SJSA1 (cell line): ENCODE results near the gene RIBC1. TPM values are rescaled to one million over a fixed set of nuclear protein-coding genes. Genes with fewer than 3 reads are reported as not detected.
A peak's percentile ranks its signal among the peaks of the same experiment; 100 is the strongest.
"Not testable (repeated sequence)": the region's sequence is repeated elsewhere in the genome, so short reads cannot be mapped to it uniquely, and the experiment has no call there.

ENCODE experiments used
- DNase-seq, 2 experiments: peaks; one replicate each; pipeline ENCODE4 v3.0.0-alpha.2; 2015 to 2020; ENCODE audit warnings: low spot score in 2 of 2, low read depth in 1 of 2
- H3K27ac ChIP-seq: fragments of 250-450 bp; sonication (Bioruptor Pico); 2 replicates; pipeline ENCODE4 v1.5.1; 2020; ENCODE audit warnings: mild to moderate bottlenecking, moderate library complexity
- H3K27me3 ChIP-seq: fragments of 250-450 bp; sonication (Bioruptor Pico); replicated peaks from 2 replicates; pipeline ENCODE4 v1.5.1; 2020; ENCODE audit warnings: mild to moderate bottlenecking, moderate library complexity
- H3K36me3 ChIP-seq: fragments of 250-450 bp; sonication (Bioruptor Pico); 2 replicates; pipeline ENCODE4 v1.5.1; 2020; ENCODE audit warnings: mild to moderate bottlenecking
- H3K4me1 ChIP-seq: fragments of 250-450 bp; sonication (Bioruptor Pico); replicated peaks from 2 replicates; pipeline ENCODE4 v1.6.1; 2021; ENCODE audit warnings: mild to moderate bottlenecking
- H3K4me3 ChIP-seq: fragments of 250-450 bp; sonication (Bioruptor Pico); 2 replicates; pipeline ENCODE4 v1.5.1; 2020; ENCODE audit warnings: mild to moderate bottlenecking
- H3K9me3 ChIP-seq: fragments of 250-450 bp; sonication (Bioruptor Pico); replicated peaks from 2 replicates; pipeline ENCODE4 v1.5.1; 2020; ENCODE audit warnings: mild to moderate bottlenecking
- total RNA-seq: library from RNA; depleted of rRNA; stranded (reverse); fragments of >200 nt; shearing (Covaris generic); gene quantifications from 2 replicates; pipeline ENCODE4 v1.2.3, GENCODE V29; 2014

RIBC1 gene
- total RNA-seq, 1 experiment from 2014 or later, result 0.39 TPM

DNA sequence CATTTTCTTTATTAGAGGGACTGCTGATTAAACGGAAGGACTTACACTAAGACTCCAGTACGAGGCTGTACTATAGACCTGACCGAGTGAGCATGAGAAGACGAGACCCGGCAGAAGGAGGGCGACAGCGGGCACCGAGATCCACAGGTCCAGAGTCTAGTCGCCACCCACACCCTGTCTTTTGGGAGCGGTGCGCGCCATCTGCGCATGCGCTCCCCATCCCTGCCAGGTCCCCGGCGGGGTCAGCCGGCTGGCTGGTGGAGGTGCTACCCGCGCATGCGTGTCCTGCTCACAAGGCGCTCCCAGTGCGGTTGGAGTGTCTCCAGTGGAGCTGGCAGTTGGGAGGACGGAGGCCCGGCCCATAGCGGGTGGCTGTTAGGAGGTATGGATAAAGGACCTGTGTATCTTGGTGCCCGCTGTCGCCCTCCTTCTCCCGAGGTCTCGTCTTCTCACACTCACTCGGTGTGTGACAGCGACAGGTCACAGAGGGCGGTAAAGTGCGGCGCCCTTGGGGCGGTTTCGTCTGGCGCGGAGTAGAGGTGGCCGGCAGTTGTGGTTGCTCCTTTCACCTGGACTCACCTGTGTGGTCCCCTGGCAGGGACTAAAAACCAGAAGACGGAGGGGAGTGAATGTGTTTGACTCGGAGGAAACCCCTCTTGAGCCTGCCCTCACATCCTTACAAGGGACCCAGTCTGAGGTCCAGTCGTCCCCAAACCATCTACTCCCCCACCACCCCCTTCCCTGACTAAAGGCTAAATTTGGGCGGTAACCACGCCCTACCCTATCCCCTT lies 19.1 kb downstream of the RIBC1 start:
- H3K27me3 ChIP-seq, result no peaks in the 10 kb centered on the region
- no peaks in the 10 kb centered on the region for H3K36me3 ChIP-seq
- peaks cover 10% of the 10 kb centered on the region for H3K4me1 ChIP-seq
- H3K27ac ChIP-seq, result no peak overlapping the region
- peak; percentile 46 to 76 for DNase-seq
- H3K9me3 ChIP-seq, result no peaks in the 10 kb centered on the region
- H3K4me3 ChIP-seq, result peak overlapping the region; percentile 27

GRCh38 chrX:53442322-53442631 lies 19.6 kb downstream of the RIBC1 start:
- DNase-seq, result no peak
- Histone ChIP-seq H3K27ac (no peak overlapping the region), H3K9me3 (no peaks in the 10 kb centered on the region), H3K27me3 (no peaks in the 10 kb centered on the region), H3K4me3 (no peak overlapping the region), H3K4me1 (peaks cover 10% of the 10 kb centered on the region), H3K36me3 (no peaks in the 10 kb centered on the region)

GRCh38 chrX:53445977-53446376 lies 23.3 kb downstream of the RIBC1 start:
- Histone ChIP-seq H3K9me3 (no peaks in the 10 kb centered on the region), H3K27me3 (no peaks in the 10 kb centered on the region), H3K36me3 (no peaks in the 10 kb centered on the region), H3K27ac (no peak overlapping the region), H3K4me3 (no peak overlapping the region), H3K4me1 (peaks cover 10% of the 10 kb centered on the region)
- no peak for DNase-seq

GRCh38 chrX:53447441-53447840 lies 24.8 kb downstream of the RIBC1 start:
- Histone ChIP-seq H3K4me1 (no peaks in the 10 kb centered on the region), H3K4me3 (no peak overlapping the region), H3K27ac (no peak overlapping the region), H3K9me3 (no peaks in the 10 kb centered on the region), H3K27me3 (no peaks in the 10 kb centered on the region), H3K36me3 (no peaks in the 10 kb centered on the region)
- DNase-seq, result no peak

GRCh38 chrX:53449632-53450031 lies 27.0 kb downstream of the RIBC1 start:
- Histone ChIP-seq H3K27ac (no peak overlapping the region), H3K4me1 (no peaks in the 10 kb centered on the region), H3K36me3 (no peaks in the 10 kb centered on the region), H3K4me3 (no peak overlapping the region), H3K27me3 (no peaks in the 10 kb centered on the region), H3K9me3 (no peaks in the 10 kb centered on the region)
- DNase-seq, result no peak

- H3K4me3 ChIP-seq, result no peak overlapping the region
- no peak overlapping the region for H3K27ac ChIP-seq
- no peaks in the 10 kb centered on the region for H3K36me3 ChIP-seq
- H3K27me3 ChIP-seq, result no peaks in the 10 kb centered on the region
- DNase-seq, result no peak
- peaks cover 10% of the 10 kb centered on the region for H3K4me1 ChIP-seq
- no peaks in the 10 kb centered on the region for H3K9me3 ChIP-seq
Measured at GRCh38 chrX:53452812-53453211, 30.1 kb downstream of the RIBC1 start.

DNA sequence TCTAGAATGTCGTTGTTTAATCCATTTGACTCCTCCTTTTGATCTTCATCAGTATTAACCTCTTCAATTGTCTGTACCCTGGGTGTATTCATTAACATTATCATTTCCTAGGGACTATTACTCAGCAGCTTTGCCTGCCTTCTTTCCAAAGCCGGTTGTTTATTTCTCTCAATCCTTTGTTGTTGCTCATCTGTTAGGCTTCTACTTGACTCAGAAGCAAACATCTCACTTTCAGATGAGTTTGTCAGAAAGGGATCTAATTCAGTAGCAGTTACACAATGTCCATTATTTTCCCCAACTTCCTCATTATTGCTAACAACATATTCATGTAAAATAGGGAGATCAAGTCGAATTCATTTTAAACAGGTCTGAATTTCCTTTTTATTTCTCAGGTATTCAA lies 33.6 kb downstream of the RIBC1 start:
- no peaks in the 10 kb centered on the region for H3K36me3 ChIP-seq
- peak overlapping the region; percentile 44; the same call in 1 of the 2 replicates for H3K27ac ChIP-seq
- H3K4me3 ChIP-seq, result no peak overlapping the region
- H3K27me3 ChIP-seq, result no peaks in the 10 kb centered on the region
- H3K4me1 ChIP-seq, result peaks cover 10% of the 10 kb centered on the region
- H3K9me3 ChIP-seq, result no peaks in the 10 kb centered on the region
- DNase-seq, result peak in 1 of 2 experiments; percentile 49

GRCh38 chrX:53458082-53458481 lies 35.4 kb downstream of the RIBC1 start:
- Histone ChIP-seq H3K4me3 (no peak overlapping the region), H3K36me3 (no peaks in the 10 kb centered on the region), H3K27me3 (no peaks in the 10 kb centered on the region), H3K27ac (no peak overlapping the region), H3K4me1 (peaks cover 10% of the 10 kb centered on the region), H3K9me3 (no peaks in the 10 kb centered on the region)
- DNase-seq, result no peak

DNA sequence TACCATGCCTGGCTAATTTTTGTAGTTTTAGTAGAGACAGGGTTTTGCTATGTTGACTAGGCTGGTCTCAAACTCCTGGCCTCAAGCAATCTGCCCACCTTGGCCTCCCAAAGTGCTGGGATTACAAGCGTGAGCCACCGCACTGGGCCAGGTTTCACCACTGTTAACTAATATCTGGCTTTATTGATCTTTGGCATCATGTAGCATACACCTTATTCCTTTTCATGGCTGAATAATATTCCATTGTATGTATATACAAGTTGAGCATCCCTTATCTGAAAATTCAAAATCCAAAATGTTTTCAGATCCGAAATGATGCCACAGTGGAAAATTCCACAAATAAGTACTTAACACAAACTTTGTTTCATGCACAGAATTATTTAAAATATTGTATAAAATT lies 46.0 kb downstream of the RIBC1 start:
- H3K4me1 ChIP-seq, H3K4me3 ChIP-seq, DNase-seq, H3K27ac ChIP-seq, H3K27me3 ChIP-seq, H3K36me3 ChIP-seq, H3K9me3 ChIP-seq: not testable (repeated sequence)

- Histone ChIP-seq H3K9me3 (no peaks in the 10 kb centered on the region), H3K27ac (no peak overlapping the region), H3K36me3 (no peaks in the 10 kb centered on the region), H3K27me3 (no peaks in the 10 kb centered on the region), H3K4me3 (no peak overlapping the region), H3K4me1 (no peaks in the 10 kb centered on the region)
- DNase-seq, result no peak
Measured at GRCh38 chrX:53471346-53471745, 48.7 kb downstream of the RIBC1 start.

- Histone ChIP-seq H3K9me3 (no peaks in the 10 kb centered on the region), H3K36me3 (no peaks in the 10 kb centered on the region), H3K27ac (no peak overlapping the region), H3K4me3 (no peak overlapping the region), H3K4me1 (no peaks in the 10 kb centered on the region), H3K27me3 (no peaks in the 10 kb centered on the region)
- no peak for DNase-seq
Measured at GRCh38 chrX:53474707-53475106, 52.0 kb downstream of the RIBC1 start.

DNA sequence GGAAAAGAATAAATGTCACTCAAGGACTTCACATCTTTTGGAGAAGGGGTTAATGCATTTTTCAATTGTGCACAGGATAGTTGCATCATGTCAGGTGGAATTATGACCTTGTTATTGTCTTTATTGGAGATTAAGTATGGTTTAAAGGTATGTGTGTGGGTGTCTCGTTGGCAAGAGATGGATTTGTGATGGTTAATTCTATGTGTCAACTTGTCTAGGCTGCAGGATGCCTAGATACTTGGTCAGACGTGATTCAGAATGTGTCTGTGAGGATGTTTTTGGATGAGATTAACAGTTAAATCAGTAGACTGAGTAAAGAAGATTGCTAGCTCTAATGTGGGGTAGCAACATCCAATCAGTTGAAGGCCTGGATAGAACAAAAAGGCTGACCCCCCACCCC lies 53.7 kb downstream of the RIBC1 start:
- Histone ChIP-seq H3K4me1 (no peaks in the 10 kb centered on the region), H3K27me3 (no peaks in the 10 kb centered on the region), H3K36me3 (no peaks in the 10 kb centered on the region), H3K4me3 (no peak overlapping the region), H3K27ac (no peak overlapping the region), H3K9me3 (no peaks in the 10 kb centered on the region)
- no peak for DNase-seq

DNA sequence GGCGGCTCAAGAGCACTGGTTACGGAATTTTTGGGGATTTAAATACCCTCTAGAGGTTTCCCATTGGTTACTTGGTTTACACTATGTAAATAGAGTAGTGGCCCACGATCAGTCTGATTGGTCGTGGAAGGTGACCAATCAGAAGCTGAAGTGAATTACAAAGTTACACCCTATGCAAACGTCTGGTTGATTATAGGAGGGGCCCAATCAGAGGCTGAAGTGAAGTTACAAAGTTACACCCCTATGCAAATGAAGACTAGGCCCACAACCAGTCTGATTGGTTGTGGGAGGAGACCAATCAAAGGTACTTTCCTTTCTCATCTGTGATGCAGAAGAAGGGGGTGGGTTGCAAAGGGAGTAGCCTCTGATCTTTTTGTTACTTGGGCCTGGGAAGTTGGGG lies 56.6 kb downstream of the RIBC1 start:
- no peaks in the 10 kb centered on the region for H3K27me3 ChIP-seq
- no peak for DNase-seq
- no peak overlapping the region for H3K27ac ChIP-seq
- no peaks in the 10 kb centered on the region for H3K9me3 ChIP-seq
- H3K4me1 ChIP-seq, result no peaks in the 10 kb centered on the region
- H3K36me3 ChIP-seq, result no peaks in the 10 kb centered on the region
- H3K4me3 ChIP-seq, result no peak overlapping the region
